HL-60 (cell line): ENCODE results near the gene FAM240A.
A peak's percentile ranks its signal among the peaks of the same experiment; 100 is the strongest.

ENCODE experiments used
- DNase-seq, 2 experiments: peaks; one replicate each; pipeline ENCODE4 v3.0.0-alpha.2; 2010 to 2020; ENCODE audit warnings: low read depth in 1 of 2, low spot score in 1 of 2
- H3K27ac ChIP-seq: fragments of 250-450 bp; sonication (Bioruptor Pico); replicated peaks from 2 replicates; pipeline ENCODE4 v1.5.1; 2020; ENCODE audit warnings: mild to moderate bottlenecking, moderate library complexity
- H3K27me3 ChIP-seq: fragments of 250-450 bp; sonication (Bioruptor Pico); 2 replicates; pipeline ENCODE4 v1.5.1; 2021; ENCODE audit warnings: mild to moderate bottlenecking, moderate library complexity; ENCODE audit not compliant: insufficient read depth, poor library complexity, severe bottlenecking
- H3K4me3 ChIP-seq: replicated peaks from 2 replicates; pipeline ENCODE4 v1.5.1; 2011; ENCODE audit warnings: mild to moderate bottlenecking, control low read depth, low read length; ENCODE audit not compliant: insufficient read depth
- GABPA ChIP-seq: IDR thresholded peaks from 2 replicates; pipeline ENCODE4 v1.6.1; 2012; ENCODE audit warnings: low read depth
- POLR2AphosphoS5 ChIP-seq: IDR thresholded peaks from 2 replicates; pipeline ENCODE4 v1.6.1; 2012; ENCODE audit warnings: low read depth
- SPI1 ChIP-seq: IDR thresholded peaks from 2 replicates; pipeline ENCODE4 v1.6.1; 2012; ENCODE audit warnings: low read depth, mild to moderate bottlenecking, borderline replicate concordance
- TF ChIP-seq, protein P1 (sequence below): IDR thresholded peaks from one replicate; pipeline ENCODE4 v1.5.1; 2011; ENCODE audit warnings: low read length, control low read depth, inconsistent platforms; ENCODE audit not compliant: insufficient read depth
- TF ChIP-seq, protein P2 (sequence below): IDR thresholded peaks from 2 replicates; pipeline ENCODE4 v1.6.1; 2012; ENCODE audit warnings: low read depth; ENCODE audit not compliant: insufficient replicate concordance

Gene FAM240A

DNA sequence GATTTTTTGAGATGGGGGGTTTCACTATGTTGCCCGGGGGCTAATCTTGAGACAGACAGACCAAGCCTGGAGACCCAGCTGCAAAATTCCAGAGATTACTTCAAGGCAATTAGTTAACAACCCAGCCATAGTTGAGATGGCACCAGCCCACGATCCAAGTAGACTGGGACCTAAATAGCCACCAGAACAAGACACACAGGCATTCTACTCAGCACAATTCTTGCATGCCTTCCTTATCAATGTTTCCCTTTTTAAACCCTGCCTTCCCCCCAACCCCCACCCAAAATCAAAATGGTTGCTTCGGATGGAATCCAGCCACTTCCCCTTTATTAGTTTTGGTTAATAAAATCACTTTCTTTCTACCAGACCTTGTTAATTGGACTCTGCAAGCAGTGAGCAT lies 28.6 kb downstream of the FAM240A start:
- Histone ChIP-seq H3K27ac (no peak overlapping the region), H3K27me3 (no peaks in the 10 kb centered on the region), H3K4me3 (no peak overlapping the region)
- TF ChIP-seq GABPA = no peak
- TF ChIP-seq SPI1 = peak; percentile 64
- DNase-seq = peak in 1 of 2 experiments; percentile 17

DNA sequence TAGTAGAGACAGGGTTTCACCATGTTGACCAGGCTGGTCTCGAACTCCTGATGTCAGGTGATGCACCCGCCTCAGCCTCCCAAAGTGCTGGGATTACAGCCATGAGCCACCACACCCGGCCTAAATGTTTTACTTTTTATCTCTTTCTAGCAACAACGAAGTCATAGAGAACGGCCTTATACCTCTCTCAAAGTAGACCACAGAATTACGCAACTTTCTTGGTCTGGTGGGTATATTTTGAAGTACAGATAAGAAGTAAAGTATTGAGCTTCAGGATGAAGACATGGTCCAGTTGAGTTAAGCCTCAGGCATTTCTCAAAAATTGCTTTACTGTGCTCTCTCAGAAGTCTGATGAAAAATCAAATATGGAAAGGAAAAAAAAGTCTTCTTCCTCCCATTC lies 30.6 kb downstream of the FAM240A start:
- no peak overlapping the region for H3K4me3 ChIP-seq
- TF ChIP-seq, protein P1, sequence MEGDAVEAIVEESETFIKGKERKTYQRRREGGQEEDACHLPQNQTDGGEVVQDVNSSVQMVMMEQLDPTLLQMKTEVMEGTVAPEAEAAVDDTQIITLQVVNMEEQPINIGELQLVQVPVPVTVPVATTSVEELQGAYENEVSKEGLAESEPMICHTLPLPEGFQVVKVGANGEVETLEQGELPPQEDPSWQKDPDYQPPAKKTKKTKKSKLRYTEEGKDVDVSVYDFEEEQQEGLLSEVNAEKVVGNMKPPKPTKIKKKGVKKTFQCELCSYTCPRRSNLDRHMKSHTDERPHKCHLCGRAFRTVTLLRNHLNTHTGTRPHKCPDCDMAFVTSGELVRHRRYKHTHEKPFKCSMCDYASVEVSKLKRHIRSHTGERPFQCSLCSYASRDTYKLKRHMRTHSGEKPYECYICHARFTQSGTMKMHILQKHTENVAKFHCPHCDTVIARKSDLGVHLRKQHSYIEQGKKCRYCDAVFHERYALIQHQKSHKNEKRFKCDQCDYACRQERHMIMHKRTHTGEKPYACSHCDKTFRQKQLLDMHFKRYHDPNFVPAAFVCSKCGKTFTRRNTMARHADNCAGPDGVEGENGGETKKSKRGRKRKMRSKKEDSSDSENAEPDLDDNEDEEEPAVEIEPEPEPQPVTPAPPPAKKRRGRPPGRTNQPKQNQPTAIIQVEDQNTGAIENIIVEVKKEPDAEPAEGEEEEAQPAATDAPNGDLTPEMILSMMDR = no peak
- no peak for TF ChIP-seq GABPA
- no peak for TF ChIP-seq SPI1
- TF ChIP-seq, protein P2, sequence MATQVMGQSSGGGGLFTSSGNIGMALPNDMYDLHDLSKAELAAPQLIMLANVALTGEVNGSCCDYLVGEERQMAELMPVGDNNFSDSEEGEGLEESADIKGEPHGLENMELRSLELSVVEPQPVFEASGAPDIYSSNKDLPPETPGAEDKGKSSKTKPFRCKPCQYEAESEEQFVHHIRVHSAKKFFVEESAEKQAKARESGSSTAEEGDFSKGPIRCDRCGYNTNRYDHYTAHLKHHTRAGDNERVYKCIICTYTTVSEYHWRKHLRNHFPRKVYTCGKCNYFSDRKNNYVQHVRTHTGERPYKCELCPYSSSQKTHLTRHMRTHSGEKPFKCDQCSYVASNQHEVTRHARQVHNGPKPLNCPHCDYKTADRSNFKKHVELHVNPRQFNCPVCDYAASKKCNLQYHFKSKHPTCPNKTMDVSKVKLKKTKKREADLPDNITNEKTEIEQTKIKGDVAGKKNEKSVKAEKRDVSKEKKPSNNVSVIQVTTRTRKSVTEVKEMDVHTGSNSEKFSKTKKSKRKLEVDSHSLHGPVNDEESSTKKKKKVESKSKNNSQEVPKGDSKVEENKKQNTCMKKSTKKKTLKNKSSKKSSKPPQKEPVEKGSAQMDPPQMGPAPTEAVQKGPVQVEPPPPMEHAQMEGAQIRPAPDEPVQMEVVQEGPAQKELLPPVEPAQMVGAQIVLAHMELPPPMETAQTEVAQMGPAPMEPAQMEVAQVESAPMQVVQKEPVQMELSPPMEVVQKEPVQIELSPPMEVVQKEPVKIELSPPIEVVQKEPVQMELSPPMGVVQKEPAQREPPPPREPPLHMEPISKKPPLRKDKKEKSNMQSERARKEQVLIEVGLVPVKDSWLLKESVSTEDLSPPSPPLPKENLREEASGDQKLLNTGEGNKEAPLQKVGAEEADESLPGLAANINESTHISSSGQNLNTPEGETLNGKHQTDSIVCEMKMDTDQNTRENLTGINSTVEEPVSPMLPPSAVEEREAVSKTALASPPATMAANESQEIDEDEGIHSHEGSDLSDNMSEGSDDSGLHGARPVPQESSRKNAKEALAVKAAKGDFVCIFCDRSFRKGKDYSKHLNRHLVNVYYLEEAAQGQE = no peak
- no peak for TF ChIP-seq POLR2AphosphoS5
- DNase-seq = peak in 1 of 2 experiments; percentile 6
- H3K27ac ChIP-seq = no peak overlapping the region
- no peaks in the 10 kb centered on the region for H3K27me3 ChIP-seq

DNA sequence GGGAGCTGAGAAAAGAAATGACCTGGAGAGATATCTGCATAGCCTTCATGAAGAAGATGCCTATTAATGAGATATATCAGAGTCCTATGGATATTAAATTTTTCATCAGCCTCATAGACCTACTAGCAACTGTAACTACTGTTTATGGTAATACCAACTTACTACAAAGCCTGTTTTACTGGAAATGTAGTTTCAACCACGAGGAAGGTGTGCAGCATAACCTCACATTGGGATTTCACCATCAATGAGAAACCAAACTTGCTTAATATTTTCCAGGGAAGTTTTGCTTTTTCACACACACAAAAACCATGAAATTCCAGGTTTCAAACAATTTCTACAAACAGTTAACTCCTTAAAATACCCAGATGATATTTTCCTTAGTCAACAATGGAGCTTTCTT lies 31.4 kb downstream of the FAM240A start:
- H3K4me3 ChIP-seq = no peak overlapping the region

DNA sequence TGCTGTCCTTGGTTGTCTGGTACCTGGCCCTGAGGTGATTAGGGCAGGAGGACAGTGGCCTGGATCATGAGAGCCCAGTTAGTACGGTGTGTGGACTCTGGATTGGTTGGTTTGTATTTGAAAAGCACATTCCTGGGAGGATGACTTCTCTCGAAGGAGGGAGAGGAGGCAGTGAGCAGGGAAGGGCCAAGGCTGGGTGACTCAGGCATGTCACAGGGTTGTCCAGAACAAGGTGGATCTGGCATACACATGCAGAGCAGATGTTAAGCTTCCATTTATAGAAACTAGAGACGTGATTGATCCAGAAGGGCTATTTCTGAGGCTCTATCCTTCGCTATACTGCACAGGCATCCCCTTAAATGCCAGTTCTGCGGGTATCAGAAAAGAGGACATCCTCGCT lies 34.4 kb downstream of the FAM240A start:
- H3K27ac ChIP-seq = no peak overlapping the region
- no peak overlapping the region for H3K4me3 ChIP-seq
- H3K27me3 ChIP-seq = no peaks in the 10 kb centered on the region
- no peak for TF ChIP-seq SPI1
- TF ChIP-seq, protein P2 = no peak
- no peak for TF ChIP-seq POLR2AphosphoS5
- TF ChIP-seq, protein P1 = no peak
- TF ChIP-seq GABPA = no peak
- DNase-seq = no peak

More for the DNA sequence above, 31.4 kb downstream of the FAM240A start:
- no peak for DNase-seq
- H3K27me3 ChIP-seq = no peaks in the 10 kb centered on the region
- no peak overlapping the region for H3K27ac ChIP-seq
- TF ChIP-seq, protein P2 = no peak
- TF ChIP-seq, protein P1 = no peak
- TF ChIP-seq POLR2AphosphoS5 (no peak), GABPA (no peak), SPI1 (no peak)
